HEK293T (cell line): Measurements from ENCODE around the gene ATP11A.

ENCODE experiments used
- CTCF ChIA-PET: fragments of 350-600 bp; formaldehyde crosslinking; extraction: SDS; loops from one replicate; lab custom pipeline; 2021; ENCODE audit warnings: antibody characterized with exemption, inconsistent platforms; lab: Yijun Ruan, JAX
- POLR2A ChIA-PET: fragments of 350-600 bp; formaldehyde crosslinking; extraction: SDS; loops from one replicate; lab custom pipeline; 2020; ENCODE audit warnings: antibody characterized with exemption, inconsistent platforms; lab: Yijun Ruan, JAX
- DNase-seq: peaks from one replicate; pipeline ENCODE4 v3.0.0; 2012; ENCODE audit warnings: mixed read lengths; ENCODE audit errors: extremely low spot score
- ARNT ChIP-seq: fragments of 450-650 bp; IDR thresholded peaks from 2 replicates; pipeline ENCODE4 v1.6.1; 2017; ENCODE audit warnings: mild to moderate bottlenecking
- BHLHE40 ChIP-seq: fragments of 450-650 bp; IDR thresholded peaks from 2 replicates; pipeline ENCODE4 v1.6.1; 2016; ENCODE audit warnings: mild to moderate bottlenecking, moderate library complexity, borderline replicate concordance
- CTBP1 ChIP-seq: fragments of 450-650 bp; IDR thresholded peaks from 2 replicates; pipeline ENCODE4 v1.6.1; 2016; ENCODE audit warnings: borderline replicate concordance
- ELF4 ChIP-seq: fragments of 450-650 bp; IDR thresholded peaks from 2 replicates; pipeline ENCODE4 v1.6.1; 2017; ENCODE audit warnings: antibody characterized with exemption
- FOXA1 ChIP-seq: fragments of 450-650 bp; IDR thresholded peaks from 2 replicates; pipeline ENCODE4 v1.6.1; 2016; ENCODE audit warnings: mild to moderate bottlenecking
- FOXK2 ChIP-seq: fragments of 450-650 bp; IDR thresholded peaks from 2 replicates; pipeline ENCODE4 v1.6.1; 2016; ENCODE audit warnings: mild to moderate bottlenecking
- FOXM1 ChIP-seq: fragments of 450-650 bp; IDR thresholded peaks from 2 replicates; pipeline ENCODE4 v1.6.1; 2017; ENCODE audit warnings: mild to moderate bottlenecking, borderline replicate concordance
- HDGF ChIP-seq: fragments of 450-650 bp; IDR thresholded peaks from 2 replicates; pipeline ENCODE4 v1.6.1; 2017; ENCODE audit warnings: antibody characterized with exemption, borderline replicate concordance
- L3MBTL2 ChIP-seq: fragments of 450-650 bp; conservative IDR thresholded peaks from 2 replicates; pipeline ENCODE4 v1.6.1; 2016; ENCODE audit warnings: mild to moderate bottlenecking
- LEF1 ChIP-seq: fragments of 450-650 bp; IDR thresholded peaks from 2 replicates; pipeline ENCODE4 v1.6.1; 2017; ENCODE audit warnings: mild to moderate bottlenecking, borderline replicate concordance
- NFRKB ChIP-seq: fragments of 450-650 bp; IDR thresholded peaks from 2 replicates; pipeline ENCODE4 v1.6.1; 2016; ENCODE audit warnings: mild to moderate bottlenecking, moderate library complexity
- SP1 ChIP-seq: fragments of 450-650 bp; IDR thresholded peaks from 2 replicates; pipeline ENCODE4 v1.6.1; 2017
- SUZ12 ChIP-seq: fragments of 450-650 bp; IDR thresholded peaks from 2 replicates; pipeline ENCODE4 v1.6.1; 2016; ENCODE audit warnings: mild to moderate bottlenecking
- TARDBP ChIP-seq: fragments of 450-650 bp; IDR thresholded peaks from 2 replicates; pipeline ENCODE4 v1.6.1; 2016
- ZNF384 ChIP-seq: fragments of 450-650 bp; IDR thresholded peaks from 2 replicates; pipeline ENCODE4 v1.6.1; 2016
- TF ChIP-seq, protein P1 (sequence below): fragments of 450-650 bp; IDR thresholded peaks from 2 replicates; pipeline ENCODE4 v1.6.1; 2016

The ATP11A gene

GRCh38 chr13:112924365-112924764 is 234.5 kb downstream of the ATP11A start:
- DNase-seq, result no peak
- CTCF ChIA-PET, result no interaction called here
- POLR2A ChIA-PET, result no interaction called here
- TF ChIP-seq, protein P1, sequence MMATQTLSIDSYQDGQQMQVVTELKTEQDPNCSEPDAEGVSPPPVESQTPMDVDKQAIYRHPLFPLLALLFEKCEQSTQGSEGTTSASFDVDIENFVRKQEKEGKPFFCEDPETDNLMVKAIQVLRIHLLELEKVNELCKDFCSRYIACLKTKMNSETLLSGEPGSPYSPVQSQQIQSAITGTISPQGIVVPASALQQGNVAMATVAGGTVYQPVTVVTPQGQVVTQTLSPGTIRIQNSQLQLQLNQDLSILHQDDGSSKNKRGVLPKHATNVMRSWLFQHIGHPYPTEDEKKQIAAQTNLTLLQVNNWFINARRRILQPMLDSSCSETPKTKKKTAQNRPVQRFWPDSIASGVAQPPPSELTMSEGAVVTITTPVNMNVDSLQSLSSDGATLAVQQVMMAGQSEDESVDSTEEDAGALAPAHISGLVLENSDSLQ, result no peak
- TF ChIP-seq CTBP1 (no peak), FOXM1 (no peak), BHLHE40 (no peak), FOXK2 (no peak), FOXA1 (no peak), L3MBTL2 (no peak), SP1 (no peak), ARNT (no peak), SUZ12 (no peak), LEF1 (no peak), TARDBP (no peak), ELF4 (no peak), ZNF384 (no peak), NFRKB (no peak), HDGF (no peak)

- no peak for DNase-seq
- CTCF ChIA-PET, result no interaction called here
- no peak for TF ChIP-seq FOXM1
- TF ChIP-seq TARDBP, result no peak
- no peak for TF ChIP-seq LEF1
- no peak for TF ChIP-seq HDGF
- TF ChIP-seq ZNF384, result no peak
- no peak for TF ChIP-seq FOXA1
- no peak for TF ChIP-seq ELF4
- POLR2A ChIA-PET, result no interaction called here
These were observed 236.2 kb downstream of the ATP11A start for GRCh38 chr13:112926003-112926402.

DNA sequence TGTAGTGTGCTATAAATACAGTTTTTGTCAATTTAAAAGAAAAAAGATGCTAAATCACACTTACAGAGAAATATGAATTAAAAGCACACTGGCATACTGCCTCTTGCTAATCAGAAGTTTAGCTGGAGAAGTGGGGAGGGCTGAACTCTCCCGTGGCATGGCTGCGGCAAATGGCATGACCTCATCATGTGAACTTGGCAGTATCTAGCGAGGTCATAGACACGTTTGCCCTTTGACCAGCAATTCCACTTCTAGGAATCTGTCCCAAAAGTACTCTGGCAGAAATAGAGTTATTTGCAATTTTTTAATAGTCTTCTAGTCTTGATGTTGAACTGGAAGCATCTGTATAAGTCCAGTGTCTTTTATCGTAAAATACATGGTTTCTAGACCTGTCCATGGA is 237.2 kb downstream of the ATP11A start:
- ChIA-PET CTCF (no interaction called here), POLR2A (no interaction called here)
- no peak for TF ChIP-seq FOXK2
- no peak for DNase-seq

DNA sequence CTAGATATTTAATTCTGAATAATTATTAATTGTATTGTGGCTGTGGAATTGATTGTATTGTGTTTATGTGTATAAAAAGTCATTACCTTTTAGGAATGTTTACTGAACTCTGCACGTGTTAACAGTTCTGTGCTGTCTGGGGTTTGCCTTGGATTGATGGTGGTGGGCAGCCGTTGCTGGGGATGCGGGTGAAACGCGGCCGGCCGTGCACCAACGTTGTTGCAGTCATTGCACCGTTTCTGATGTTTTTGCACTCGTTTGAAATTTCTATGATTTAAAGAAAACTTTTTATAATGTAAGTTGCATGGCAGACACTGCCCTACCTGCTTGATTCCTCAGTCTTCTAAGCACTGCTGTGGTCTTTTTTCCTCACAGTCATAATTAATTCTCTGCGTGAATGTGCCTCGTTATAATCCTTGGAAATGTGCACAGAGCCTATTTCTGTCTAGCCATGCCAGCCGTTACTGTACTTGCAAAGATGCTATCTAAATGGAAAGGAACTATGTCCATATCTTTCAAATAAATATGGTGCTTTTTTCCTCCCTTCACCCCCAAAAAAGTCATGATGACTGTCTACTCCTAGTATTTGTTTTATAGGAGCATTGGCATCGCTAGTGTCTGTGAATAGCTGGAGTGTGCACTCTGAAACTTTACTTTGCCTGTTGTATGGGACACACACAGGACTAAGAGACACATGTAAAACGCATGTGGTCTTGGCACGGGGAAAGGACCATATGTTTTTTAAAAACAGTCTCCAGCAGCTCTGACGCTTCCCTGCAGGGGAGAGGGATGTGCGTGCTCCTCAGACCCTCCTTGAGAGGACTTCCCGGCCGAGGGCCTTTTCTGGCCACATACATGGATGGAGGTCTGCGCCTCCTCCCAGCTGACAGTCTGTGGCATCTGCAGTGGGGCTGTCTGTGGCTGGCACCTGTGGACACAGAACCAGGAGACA is 238.5 kb downstream of the ATP11A start:
- DNase-seq, result no peak
- CTCF ChIA-PET, result no interaction called here

DNA sequence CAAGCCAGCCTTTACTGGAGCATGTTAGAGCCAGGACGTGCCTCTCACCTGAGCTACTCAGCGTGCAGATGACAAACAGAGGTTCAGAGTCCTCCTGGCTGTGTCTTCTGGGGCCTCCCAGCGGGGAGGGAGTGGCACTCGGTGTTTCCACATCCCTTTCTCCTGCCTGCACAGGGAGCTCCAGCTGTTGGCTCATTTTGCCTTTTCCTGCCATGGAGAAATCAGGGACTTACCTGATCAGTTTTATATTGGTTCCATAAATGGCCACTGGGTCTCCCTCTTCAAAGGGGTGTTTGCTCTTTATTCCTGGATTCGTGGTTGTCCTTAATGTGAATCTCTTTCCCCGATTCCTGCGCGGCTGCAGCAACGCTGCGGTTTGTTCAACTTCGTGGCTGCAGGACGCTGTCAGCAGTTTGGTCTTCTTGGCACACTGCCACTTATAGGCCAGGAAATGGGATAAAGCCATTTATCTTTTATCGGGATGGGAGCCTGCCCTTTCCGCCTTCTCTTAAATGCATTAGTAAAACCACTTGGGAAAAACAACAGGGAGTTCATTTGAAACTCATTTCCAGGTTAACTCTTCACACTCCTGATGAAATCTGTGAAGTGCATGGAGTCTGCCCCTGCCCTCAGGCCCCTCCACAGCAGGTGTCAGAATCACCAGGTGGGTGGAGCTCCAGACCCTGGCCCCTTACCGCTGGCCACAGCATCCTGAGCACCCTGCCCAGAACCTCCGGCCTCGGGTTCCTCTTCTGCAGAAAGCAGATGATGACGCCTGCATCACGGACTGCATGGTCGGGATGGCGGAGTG is 239.3 kb downstream of the ATP11A start:
- no peak for DNase-seq
- ChIA-PET CTCF (interaction anchor here (1.0 kb wide), 1 partner anchor 14 kb away, joined by 3 read pairs; no protein-coding TSS in a partner anchor), POLR2A (interaction anchor here (0.6 to 1.5 kb wide), 2 partner anchors 15 to 279 kb away, joined by 3 read pairs; partner anchors contain the start of gene PCID2)
- TF ChIP-seq ARNT (no peak), FOXA1 (no peak)
- TF ChIP-seq, protein P1, result no peak

More for the DNA sequence above, 238.5 kb downstream of the ATP11A start:
- POLR2A ChIA-PET, result interaction anchor here (1.5 kb wide), 1 partner anchor 280 kb away, joined by 3 read pairs; the partner anchor contains the start of gene PCID2
- no peak for TF ChIP-seq TARDBP
- no peak for TF ChIP-seq FOXK2
- TF ChIP-seq ZNF384, result no peak
- TF ChIP-seq ELF4, result no peak
- no peak for TF ChIP-seq SP1
- TF ChIP-seq FOXA1, result no peak
- no peak for TF ChIP-seq FOXM1
- no peak for TF ChIP-seq ARNT
- TF ChIP-seq CTBP1, result no peak
- no peak for TF ChIP-seq BHLHE40
- TF ChIP-seq HDGF, result no peak
- no peak for TF ChIP-seq LEF1
- no peak for TF ChIP-seq NFRKB
- TF ChIP-seq, protein P1, result no peak
- no peak for TF ChIP-seq L3MBTL2
- TF ChIP-seq SUZ12, result no peak

DNA sequence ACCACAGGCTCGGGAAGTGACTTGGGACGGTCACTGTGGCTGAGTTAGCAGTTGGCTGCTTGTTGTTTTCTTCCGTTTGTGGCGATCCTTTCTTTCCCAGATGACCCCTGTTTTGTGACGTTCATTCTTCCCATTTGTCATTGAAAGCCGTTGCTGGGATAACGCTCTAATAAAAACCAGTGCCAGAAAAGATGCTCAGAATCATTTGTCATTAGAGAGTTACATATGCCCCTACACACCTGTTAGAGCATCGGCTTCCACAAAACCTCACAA is 239.9 kb downstream of the ATP11A start:
- ChIA-PET CTCF (interaction anchor here (1.0 kb wide), 1 partner anchor 13 kb away, joined by 3 read pairs; no protein-coding TSS in a partner anchor), POLR2A (interaction anchor here (1.5 kb wide), 1 partner anchor 279 kb away, joined by 3 read pairs; the partner anchor contains the start of gene PCID2)
- DNase-seq, result no peak
- TF ChIP-seq FOXK2, result no peak
- no peak for TF ChIP-seq ZNF384
- no peak for TF ChIP-seq ELF4
- TF ChIP-seq L3MBTL2, result no peak
